HG03066 (cell line): ENCODE results near the gene SSTR3.

Experiments
- ATAC-seq: cut with Tn5 transposase; IDR thresholded peaks from one replicate; pipeline ENCODE4 v1.9.1; 2021; ENCODE audit warnings: low read depth; ENCODE audit not compliant: unreplicated experiment

The SSTR3 gene

DNA sequence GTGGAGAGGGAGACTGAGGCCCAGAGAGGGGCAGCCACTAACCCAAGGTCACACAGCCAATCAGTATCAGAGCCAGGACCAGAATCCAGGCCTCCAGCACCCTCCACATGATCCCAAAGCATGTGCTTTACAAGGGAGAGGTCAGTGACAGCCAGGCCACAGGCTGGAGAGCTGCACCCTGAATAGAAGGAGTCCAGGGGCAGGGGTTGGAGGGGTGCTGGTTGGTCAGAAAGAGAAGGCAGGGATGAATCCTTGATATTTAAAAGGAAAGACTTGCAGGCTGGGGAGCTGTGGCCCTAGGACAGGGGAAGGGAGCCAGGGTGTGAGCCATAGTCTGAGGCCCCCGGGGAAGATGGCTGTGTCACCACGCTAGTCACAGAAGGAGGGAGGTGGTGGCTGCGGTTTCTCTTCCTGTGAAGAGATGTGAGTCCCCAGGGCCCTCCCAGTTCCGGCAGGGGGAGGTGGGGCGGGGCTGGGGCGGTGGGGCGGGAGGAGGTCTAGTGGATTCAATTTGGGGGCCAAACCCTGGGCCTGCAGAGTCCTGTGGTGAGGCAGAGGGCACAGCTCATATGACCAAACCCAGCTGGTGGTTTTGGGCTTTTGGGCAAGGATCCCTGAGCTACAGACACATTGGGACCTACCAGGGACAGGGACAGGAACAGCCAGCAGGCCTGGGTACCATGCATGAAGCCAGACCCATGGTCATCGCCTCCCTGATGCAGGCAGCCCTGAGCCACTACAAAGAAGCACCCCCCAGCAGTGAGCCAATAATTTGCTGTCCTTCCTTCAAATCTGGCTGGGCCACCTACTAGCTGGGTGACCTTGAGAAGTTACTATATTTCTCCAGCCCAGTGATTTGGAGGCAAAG is 17.8 kb upstream of the SSTR3 start:
- peak; percentile 64 for ATAC-seq

DNA sequence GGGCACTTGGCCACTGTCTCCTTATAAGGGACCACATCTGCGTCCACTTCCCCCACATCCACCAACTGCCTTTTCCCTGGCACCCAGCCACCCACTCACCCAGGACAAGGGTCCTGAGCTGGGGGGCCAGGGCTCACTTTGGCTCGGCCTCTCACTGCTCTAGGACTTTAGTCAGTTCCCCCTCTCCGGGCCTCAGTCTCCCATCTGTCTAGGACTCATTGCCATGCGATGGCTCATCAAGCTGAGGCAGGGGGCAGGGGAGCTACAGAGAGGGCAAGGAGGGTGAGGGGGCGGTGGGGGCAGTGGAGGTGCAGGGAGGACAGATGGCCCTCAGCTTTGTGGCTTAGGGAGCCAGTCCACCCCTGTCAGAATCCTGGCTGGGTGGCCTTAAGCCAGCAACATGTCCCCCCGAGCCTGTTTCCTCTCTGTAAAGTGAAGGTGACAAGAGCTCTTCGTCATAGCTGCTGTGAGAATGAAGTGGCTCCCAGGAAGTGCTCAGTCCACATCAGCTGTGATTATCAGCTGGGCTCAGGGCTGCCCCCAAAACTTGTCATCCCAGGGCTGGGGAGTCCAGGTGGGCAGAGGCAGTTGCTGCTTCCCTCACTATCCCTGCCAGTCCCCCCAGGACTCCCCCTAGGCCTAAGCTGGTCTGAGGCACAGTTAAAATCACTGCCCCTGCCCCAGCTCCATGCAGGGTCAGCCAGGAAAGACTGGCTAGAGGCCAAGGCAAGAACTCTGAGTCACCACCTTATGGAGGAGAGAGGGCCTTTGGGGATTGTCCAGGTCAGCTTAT is 16.9 kb upstream of the SSTR3 start:
- no peak for ATAC-seq

DNA sequence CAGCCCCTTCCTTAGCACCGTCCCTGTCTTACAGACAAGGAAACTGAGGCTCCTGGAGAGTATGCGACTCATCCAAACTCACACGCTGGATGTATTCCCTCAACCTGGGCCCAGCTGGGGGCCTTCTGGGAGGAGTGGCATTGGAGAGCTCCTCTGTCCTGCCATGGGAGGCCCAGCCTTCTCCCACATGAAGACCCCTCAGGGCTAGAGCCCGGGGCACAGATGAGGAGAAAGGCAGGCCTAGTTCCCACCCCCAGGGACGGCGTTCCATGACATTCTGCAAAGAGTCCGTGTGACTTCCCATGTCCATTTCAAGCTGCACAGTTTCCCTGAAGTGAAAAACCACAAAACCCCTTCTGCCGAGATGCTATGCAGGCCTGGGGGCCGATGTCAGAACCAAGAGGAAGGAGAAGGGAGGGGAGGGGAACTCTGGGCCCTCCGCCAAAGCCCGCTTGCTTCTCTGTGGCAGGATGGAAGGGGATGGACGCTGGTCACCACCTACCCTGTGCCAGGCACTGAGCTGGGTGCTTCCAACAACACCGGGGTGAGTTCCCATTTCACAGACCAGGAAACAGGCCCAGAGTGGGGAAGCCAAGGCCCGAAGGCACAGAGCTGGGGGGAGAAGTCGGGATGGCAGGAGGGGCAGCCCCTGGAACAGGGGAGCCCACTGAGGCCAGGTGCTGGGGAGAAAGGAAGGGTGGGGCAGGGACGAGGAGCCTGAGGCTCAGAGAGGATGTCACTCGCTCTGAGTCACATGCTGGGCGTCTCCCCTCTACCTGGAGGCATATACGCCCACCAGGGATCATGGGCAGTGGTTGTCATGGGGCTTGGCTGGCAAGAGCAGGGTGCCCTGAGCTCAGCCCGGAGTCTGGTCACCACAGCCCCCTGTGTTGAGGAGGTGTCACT is 16.1 kb upstream of the SSTR3 start:
- no peak for ATAC-seq

DNA sequence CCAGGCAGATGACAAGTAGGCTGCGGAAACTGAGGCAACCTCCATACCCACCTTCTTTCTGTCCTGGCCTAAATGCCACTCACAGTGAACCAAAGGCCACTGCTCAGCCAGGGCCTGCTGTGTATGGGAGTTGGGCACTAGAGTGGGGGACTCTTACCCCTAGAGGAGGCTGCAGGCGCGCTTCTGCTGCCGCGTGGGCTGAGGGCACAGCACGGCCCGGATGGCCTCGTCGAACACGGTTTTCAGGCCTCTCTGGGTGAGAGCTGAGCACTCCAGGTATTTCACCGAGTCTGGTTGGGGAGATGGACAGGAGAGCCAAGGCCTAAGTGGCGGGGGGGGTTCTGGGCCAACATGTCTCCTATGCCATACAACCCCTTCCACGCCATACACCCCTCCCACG is 14.2 kb upstream of the SSTR3 start:
- no peak for ATAC-seq

DNA sequence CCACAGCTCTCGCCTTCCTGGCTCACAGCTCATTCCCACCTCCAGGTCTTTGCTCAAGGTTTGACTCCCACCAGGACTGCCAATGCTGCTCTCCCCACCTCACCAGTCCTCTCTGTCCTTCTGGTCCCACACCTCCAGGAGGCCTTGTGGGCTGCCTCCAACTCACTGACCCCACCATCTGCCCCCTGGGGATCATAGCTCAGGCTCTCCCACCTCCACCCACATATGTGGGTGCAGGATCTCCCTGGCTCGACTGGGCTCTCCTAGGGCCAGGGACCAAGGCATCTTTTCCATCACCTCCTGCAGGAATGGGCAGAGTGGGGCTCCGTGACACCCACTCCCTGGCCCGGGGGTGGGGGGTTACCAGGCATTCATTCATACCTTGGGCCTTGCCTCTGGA is 13.8 kb upstream of the SSTR3 start:
- ATAC-seq = no peak

DNA sequence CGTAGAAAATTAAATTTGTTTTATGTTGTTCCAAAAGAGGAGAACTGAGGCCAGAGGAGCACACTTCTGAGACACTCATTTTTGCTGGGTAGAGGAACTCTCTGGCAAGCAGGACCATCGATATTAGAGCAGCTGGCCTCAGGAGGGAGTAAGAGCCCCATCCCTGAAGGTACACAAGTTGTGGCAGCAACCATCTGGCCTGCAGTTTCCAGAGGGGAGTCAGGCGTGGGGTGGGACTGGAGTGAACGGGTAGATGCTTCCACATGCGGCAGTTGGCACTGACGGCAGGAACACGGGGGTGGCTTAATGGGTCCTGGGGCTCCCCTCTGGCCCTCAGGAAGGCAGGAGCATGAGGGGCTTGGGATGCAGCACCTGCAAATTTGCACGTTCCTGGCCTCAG is 13.2 kb upstream of the SSTR3 start:
- no peak for ATAC-seq

DNA sequence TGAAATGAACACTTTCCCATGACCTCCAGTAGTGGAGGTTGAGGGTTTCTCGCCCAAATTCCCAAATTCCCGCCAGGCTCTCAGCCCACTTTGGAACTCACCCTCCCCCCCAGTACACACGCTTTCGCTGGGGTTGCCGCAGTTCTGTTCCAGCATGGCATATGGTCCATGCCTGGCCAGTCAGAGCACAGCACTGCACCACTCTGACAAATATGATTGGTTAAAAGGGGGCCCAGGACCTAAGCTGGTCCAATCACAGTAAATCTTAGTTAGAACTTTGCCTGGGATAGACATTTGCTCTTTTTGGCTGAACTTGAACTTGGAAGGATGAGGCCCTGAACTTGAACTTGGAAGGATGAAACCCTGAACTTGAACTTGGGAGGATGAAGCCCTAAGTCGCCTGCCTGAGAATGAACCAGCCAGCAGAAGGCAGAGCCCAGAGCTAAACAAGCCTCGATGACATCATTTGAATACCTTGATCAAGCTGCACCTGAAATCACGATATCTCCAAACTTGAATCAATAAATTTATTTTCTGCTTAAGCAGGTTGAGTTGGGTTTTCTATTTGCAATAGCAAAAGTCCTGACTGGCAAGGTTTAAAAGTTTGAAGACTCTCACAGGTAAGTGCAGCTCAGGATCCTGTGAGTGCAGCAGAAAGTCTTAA is 12.6 kb upstream of the SSTR3 start:
- ATAC-seq = no peak

DNA sequence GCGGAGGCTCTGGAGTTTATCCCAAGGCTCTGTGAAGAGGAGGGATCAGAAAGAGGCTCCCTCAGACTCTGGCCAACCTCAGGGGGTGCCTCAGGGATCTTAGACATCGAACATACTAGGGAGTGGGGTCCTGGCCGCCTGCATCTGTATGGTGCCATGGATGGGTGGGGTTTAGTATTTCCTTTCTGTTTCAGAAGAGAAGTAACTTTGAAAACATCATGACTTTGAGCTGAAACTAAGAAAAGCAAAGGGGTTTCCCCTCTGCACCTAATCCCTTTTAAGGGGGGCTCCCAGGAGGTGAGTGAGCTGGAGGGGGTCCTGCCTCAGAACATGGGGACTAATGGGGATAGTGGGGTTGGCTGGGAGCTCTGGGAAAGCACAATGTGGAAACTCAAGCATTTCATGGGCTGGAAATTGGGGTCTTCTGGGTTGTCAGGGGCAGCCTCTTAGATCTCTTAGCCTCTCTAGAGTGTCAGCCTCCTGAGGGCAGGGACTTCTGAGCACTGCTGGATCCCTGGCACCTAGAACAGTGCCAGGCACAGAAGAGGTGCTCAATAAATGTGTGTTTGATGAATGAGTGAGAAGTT is 11.8 kb upstream of the SSTR3 start:
- ATAC-seq = no peak

DNA sequence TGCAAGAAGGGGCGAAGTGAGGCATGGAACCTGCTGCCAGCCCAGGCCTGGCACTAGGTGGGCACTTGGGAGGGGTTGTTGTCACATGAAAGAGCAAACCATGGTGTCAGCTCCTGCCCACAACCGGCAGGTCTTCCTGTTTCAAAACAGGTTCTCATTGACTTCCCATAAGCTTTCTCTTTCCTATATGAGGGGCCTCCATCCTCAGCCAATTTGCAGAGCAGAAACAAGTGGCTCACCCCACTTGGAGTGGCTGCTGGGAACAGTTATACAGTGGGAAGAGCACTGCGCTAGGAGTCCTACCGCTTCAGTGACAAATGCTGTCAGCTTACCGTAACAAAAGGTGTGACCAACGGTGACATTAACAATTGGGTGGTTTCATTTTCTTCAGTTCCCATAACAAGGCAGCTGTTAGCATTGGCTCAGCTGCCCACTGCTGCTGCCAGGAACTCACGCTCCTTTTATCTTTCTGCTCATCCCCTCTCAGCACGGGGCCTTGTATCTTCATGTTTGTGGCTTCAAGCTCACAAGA is 10.2 kb upstream of the SSTR3 start:
- ATAC-seq = no peak

DNA sequence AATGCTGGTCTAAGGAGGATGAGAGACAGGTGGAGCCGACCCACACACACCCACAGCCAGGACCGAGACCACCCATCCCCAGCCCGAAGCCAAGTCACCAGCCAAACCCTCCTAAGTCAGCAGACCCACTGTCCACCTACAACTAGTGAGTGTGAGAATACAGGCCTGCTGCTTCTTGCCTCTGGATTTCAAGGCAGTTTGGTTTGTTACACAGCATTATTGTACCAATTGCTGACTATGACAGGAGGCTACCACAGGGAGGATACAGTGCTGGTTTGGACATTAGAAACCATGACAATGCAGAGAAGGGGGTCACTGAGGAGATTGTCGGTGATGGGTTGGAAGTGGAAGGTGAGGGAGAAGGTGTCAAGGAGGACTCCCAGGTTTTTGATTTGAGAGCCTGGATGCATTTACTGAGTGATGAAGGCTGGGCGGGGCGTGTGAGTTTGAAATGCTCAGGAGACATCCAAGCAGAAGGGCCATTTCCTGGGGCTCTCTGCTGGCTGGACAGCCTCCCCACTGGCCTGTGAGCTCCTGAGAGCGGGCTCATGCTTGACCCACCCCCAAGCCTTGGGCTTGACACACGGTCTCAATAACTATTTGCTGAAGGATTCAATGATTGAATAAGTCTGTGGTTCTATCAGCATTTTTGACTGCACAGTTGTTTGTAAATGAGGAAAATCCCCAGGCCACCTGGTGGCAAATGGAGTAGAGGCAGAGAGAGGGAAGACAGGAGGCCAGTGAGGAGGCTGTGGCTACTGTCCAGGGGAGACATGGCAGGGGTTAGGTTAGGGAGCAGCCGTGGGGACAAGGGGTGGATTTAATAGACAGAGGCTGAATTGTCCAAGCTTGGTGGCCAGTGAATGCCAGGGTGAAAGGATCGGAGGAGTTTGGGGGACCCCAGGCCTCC is 9.4 kb upstream of the SSTR3 start:
- ATAC-seq = no peak

DNA sequence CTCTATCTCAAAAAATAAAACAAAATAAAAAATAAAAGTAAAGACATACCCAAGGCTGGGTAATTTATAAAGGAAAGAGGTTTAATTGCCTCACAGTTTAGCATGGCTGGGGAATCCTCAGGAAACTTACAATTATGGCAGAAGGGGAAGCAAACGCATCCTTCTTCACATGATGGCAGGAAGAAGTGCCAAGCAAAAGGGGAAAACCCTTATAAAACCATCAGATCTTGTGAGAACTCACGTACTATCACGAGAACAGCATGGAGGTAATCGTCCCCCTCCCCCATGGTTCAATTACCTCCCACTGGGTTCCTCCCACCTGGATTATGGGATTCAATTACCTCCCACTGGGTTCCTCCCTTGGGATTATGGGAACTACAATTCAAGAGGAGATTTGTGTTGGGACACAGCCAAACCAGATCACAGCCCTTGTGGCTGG is 8.3 kb upstream of the SSTR3 start:
- ATAC-seq = no peak

DNA sequence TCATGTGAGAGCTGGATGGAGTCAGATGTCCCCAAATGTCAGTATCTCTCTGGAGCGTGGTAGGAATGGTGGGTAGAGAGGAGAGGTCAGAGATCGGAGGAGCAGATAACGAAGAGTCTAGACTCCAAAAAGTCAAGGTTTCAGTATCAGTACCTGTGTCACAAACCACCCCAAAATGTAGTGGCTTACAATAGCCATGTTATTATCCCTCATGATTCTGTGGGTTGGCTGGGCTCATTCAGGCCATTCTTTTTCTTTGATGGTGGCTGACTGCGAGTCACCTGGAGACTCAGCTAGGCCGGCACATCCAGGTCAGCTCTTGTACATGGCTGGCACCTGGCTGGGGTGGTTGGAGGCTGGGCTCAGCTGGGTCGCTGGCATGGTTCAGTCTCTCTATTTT is 7.3 kb upstream of the SSTR3 start:
- no peak for ATAC-seq

DNA sequence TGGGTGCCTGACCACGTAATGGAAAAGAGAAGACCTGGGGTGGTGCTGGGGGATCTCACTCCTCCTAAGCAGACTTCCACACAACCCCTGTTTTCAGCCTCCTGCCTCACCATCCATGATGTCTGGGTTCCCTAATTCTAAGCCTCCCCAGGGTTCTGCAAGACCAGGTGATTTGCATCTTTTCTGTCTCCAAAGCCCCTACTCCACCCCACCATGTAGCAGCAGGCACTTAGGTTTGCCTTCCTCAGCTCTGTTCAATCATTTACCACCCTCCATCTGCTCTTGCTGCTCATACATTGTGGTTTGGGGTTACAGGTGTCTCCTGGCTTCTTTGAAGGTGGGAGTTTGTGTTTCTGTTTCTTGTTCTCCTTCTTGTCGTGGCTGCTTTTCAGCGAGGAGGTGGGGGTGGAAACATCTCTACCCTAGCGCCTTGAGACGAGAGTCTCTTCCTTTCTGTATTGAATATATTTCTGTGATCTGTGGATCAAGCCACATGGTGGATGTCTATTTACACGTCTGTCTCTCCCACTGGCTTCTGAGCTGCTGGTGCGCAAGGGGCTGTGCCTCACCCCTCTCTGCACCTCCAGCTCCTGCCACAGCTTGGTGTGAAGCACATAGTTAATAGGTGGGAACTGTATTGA is 6.6 kb upstream of the SSTR3 start:
- ATAC-seq = peak; percentile 86

DNA sequence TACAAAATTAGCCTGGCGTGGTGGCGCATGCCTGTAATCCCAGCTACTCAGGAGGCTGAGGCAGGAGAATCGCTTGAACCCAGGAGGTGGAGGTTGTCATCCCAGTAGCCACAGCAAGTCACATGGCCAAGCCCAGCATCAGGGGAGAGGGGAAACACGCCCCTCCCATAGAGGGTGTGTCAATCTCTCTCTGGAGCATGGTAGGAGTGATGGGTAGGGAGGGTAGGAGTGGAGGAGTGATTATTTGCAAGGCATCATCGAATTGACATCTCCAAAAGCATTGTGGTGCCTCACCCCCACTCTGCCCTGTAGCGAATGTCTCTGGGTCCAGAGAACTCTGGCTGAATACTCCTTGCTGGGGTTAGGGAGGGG is 6.1 kb upstream of the SSTR3 start:
- no peak for ATAC-seq

DNA sequence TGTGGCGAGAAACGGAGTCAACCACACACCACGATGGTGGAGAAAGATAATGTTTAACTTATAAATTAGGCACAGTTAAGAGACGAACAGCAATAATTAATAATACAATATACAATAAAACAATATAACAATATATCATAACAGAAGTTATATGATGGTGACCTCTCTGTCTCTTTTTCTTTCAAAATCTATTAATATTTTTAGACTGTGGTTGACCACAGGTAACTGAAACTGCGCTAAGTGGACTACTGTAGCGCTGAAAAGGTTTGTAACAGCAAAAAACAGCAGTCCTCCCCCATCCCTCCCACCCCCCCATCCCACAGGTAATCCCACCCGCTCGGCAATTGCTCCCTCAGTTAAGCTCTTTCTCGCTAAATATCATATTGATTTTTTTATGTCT is 3.6 kb upstream of the SSTR3 start:
- no peak for ATAC-seq

DNA sequence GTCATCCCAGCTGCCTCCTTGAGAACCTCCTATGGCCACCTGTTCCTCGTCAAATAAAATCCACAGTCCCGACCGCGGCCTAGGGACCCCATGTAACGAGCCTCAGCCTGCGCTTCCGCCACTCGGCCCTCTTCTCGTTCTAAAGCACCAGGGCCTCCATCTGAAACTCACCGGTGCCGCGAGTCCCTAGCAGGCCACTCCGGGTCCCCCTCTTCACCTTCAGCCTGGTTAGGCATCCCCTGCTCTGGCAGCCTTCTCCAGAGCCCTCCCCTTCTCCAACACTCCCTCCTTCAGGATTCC is 2.4 kb upstream of the SSTR3 start:
- ATAC-seq = no peak

DNA sequence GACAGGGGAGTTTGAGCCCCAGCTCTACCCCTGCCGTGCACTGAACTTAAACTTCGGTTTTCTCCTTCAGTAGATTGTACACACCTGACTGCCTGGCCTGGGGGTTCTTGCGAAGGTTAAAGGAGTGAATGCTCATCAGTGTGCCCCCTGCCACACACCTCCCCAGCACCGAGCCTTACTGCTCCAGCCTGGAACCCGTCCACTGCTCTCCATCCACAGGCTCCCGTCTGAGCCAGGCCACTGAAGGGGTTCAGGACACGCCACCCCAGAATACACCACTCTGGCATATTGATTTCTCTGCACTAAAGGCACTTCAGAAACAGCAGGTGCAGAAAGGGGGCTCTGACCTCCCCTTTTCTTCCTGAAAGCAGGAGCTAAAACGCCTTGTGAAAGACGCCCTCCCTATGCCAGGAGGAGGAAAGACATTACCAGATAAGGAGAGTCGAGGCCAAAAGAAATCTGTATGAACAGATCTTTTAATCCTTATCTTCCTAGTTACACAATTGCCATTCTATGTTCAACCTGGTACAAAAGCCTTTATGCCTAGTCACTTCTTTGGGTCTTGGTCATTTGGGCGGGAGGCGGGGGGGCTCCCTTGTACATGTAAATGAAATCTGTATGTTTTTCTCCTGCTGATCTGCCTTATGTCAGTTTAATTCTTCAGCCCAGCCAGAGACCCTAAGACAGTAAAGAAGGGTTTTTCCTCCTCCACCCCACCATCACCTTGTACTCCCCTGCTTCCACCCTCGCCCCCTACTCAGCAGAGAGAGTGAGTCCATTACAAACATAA is 1.9 kb upstream of the SSTR3 start:
- ATAC-seq = no peak
